GM12878 (cell line): ENCODE measurements around the gene ISL2.

ENCODE experiments used
- BMI1 ChIP-seq: fragments of 450-650 bp; IDR thresholded peaks from 2 replicates; pipeline ENCODE4 v1.6.1; 2016; ENCODE audit warnings: mild to moderate bottlenecking, moderate library complexity, borderline replicate concordance
- CBX5 ChIP-seq: sonication (generic); IDR thresholded peaks from 2 replicates; pipeline ENCODE4 v1.6.1; 2016; ENCODE audit warnings: low read depth, moderate library complexity, mild to moderate bottlenecking, inconsistent platforms
- CTCF ChIP-seq, 3 experiments: IDR thresholded peaks in 2 of 3; conservative IDR thresholded peaks in 1 of 3; 2 replicates each; pipeline ENCODE4 v1.5.1; 2011; ENCODE audit warnings: low read depth in 3 of 3, low read length in 3 of 3, mild to moderate bottlenecking in 3 of 3, control low read depth in 2 of 3, moderate library complexity in 2 of 3, inconsistent platforms in 1 of 3, mixed read lengths in 1 of 3; ENCODE audit not compliant: control insufficient read depth in 2 of 3, insufficient read depth in 1 of 3; ENCODE audit errors: extremely low read depth in 1 of 3
- FOS ChIP-seq: IDR thresholded peaks from 3 replicates; pipeline ENCODE4 v1.6.1; 2011; ENCODE audit warnings: borderline replicate concordance; ENCODE audit not compliant: insufficient read length; ENCODE audit errors: extremely low read depth
- GABPA ChIP-seq: IDR thresholded peaks from 2 replicates; pipeline ENCODE4 v1.6.1; 2014; ENCODE audit warnings: antibody characterized with exemption, low read depth, mild to moderate bottlenecking, inconsistent platforms
- MEF2A ChIP-seq: IDR thresholded peaks from 2 replicates; pipeline ENCODE4 v1.6.1; 2011; ENCODE audit warnings: low read depth, mild to moderate bottlenecking, low read length, moderate library complexity; ENCODE audit not compliant: insufficient read depth
- NRF1 ChIP-seq: conservative IDR thresholded peaks from 2 replicates; pipeline ENCODE4 v1.6.1; 2011; ENCODE audit warnings: mild to moderate bottlenecking, low read depth, low read length, improper control_type of control experiment
- POLR2A ChIP-seq: IDR thresholded peaks from 2 replicates; pipeline ENCODE4 v1.6.1; 2011; ENCODE audit warnings: low read depth, mild to moderate bottlenecking, low read length
- POLR2AphosphoS5 ChIP-seq: IDR thresholded peaks from 2 replicates; pipeline ENCODE4 v1.6.1; 2011; ENCODE audit warnings: mild to moderate bottlenecking, low read length, inconsistent platforms
- POU2F2 ChIP-seq: IDR thresholded peaks from 3 replicates; pipeline ENCODE4 v1.6.1; 2011; ENCODE audit warnings: low read depth, mild to moderate bottlenecking, low read length, borderline replicate concordance
- SIN3A ChIP-seq: IDR thresholded peaks from 2 replicates; pipeline ENCODE4 v1.6.1; 2012; ENCODE audit warnings: low read depth, low read length, improper control_type of control experiment
- TF ChIP-seq, protein P1 (sequence below): fragments of 450-650 bp; IDR thresholded peaks from 2 replicates; pipeline ENCODE4 v1.6.1; 2017; ENCODE audit warnings: mild to moderate bottlenecking, low read depth, inconsistent platforms; ENCODE audit not compliant: poor library complexity, severe bottlenecking
- TF ChIP-seq, protein P2 (sequence below): IDR thresholded peaks from 2 replicates; pipeline ENCODE4 v1.6.1; 2012; ENCODE audit warnings: mild to moderate bottlenecking, low read depth, low read length
- TF ChIP-seq, protein P3 (sequence below): fragments of 450-650 bp; formaldehyde crosslinking; IDR thresholded peaks from 2 replicates; pipeline ENCODE4 v1.4.0; 2020; ENCODE audit warnings: mild to moderate bottlenecking, moderate library complexity

DNA sequence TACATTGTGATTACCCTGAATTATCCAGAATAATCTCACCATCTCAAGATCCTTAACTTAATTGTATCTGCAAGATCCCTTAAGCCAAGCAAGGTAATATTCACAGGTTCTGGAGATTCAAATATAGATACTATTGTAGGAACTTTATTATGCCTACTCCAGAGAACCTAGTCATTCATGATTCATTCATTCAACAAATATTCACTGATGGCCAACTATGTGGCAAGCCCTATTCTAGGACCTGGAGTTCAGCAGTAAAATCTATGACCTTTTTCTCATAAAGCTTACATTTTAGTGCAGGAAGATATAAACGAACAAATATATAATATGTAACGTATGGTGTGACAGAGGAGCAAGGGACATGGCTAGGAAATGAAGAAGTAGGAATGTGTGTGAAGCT lies 49.6 kb downstream of the ISL2 start:
- TF ChIP-seq POLR2A (no peak), BMI1 (no peak), CBX5 (no peak), MEF2A (no peak), CTCF (IDR thresholded peaks at IDR 0.05 in 2 of 3, conservative IDR thresholded peaks at IDR 0.05 in 1 of 3; ENCODE audit: control insufficient read depth in 2 of 3, extremely low read depth in 1 of 3, insufficient read depth in 1 of 3, low read depth in 3 of 3, low read length in 3 of 3) (no peak), NRF1 (no peak), FOS (no peak), SIN3A (no peak), GABPA (no peak), POLR2AphosphoS5 (no peak), POU2F2 (no peak)
- TF ChIP-seq, protein P1, sequence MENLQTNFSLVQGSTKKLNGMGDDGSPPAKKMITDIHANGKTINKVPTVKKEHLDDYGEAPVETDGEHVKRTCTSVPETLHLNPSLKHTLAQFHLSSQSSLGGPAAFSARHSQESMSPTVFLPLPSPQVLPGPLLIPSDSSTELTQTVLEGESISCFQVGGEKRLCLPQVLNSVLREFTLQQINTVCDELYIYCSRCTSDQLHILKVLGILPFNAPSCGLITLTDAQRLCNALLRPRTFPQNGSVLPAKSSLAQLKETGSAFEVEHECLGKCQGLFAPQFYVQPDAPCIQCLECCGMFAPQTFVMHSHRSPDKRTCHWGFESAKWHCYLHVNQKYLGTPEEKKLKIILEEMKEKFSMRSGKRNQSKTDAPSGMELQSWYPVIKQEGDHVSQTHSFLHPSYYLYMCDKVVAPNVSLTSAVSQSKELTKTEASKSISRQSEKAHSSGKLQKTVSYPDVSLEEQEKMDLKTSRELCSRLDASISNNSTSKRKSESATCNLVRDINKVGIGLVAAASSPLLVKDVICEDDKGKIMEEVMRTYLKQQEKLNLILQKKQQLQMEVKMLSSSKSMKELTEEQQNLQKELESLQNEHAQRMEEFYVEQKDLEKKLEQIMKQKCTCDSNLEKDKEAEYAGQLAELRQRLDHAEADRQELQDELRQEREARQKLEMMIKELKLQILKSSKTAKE: no peak
- TF ChIP-seq, protein P2, sequence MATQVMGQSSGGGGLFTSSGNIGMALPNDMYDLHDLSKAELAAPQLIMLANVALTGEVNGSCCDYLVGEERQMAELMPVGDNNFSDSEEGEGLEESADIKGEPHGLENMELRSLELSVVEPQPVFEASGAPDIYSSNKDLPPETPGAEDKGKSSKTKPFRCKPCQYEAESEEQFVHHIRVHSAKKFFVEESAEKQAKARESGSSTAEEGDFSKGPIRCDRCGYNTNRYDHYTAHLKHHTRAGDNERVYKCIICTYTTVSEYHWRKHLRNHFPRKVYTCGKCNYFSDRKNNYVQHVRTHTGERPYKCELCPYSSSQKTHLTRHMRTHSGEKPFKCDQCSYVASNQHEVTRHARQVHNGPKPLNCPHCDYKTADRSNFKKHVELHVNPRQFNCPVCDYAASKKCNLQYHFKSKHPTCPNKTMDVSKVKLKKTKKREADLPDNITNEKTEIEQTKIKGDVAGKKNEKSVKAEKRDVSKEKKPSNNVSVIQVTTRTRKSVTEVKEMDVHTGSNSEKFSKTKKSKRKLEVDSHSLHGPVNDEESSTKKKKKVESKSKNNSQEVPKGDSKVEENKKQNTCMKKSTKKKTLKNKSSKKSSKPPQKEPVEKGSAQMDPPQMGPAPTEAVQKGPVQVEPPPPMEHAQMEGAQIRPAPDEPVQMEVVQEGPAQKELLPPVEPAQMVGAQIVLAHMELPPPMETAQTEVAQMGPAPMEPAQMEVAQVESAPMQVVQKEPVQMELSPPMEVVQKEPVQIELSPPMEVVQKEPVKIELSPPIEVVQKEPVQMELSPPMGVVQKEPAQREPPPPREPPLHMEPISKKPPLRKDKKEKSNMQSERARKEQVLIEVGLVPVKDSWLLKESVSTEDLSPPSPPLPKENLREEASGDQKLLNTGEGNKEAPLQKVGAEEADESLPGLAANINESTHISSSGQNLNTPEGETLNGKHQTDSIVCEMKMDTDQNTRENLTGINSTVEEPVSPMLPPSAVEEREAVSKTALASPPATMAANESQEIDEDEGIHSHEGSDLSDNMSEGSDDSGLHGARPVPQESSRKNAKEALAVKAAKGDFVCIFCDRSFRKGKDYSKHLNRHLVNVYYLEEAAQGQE: no peak
- TF ChIP-seq, protein P3, sequence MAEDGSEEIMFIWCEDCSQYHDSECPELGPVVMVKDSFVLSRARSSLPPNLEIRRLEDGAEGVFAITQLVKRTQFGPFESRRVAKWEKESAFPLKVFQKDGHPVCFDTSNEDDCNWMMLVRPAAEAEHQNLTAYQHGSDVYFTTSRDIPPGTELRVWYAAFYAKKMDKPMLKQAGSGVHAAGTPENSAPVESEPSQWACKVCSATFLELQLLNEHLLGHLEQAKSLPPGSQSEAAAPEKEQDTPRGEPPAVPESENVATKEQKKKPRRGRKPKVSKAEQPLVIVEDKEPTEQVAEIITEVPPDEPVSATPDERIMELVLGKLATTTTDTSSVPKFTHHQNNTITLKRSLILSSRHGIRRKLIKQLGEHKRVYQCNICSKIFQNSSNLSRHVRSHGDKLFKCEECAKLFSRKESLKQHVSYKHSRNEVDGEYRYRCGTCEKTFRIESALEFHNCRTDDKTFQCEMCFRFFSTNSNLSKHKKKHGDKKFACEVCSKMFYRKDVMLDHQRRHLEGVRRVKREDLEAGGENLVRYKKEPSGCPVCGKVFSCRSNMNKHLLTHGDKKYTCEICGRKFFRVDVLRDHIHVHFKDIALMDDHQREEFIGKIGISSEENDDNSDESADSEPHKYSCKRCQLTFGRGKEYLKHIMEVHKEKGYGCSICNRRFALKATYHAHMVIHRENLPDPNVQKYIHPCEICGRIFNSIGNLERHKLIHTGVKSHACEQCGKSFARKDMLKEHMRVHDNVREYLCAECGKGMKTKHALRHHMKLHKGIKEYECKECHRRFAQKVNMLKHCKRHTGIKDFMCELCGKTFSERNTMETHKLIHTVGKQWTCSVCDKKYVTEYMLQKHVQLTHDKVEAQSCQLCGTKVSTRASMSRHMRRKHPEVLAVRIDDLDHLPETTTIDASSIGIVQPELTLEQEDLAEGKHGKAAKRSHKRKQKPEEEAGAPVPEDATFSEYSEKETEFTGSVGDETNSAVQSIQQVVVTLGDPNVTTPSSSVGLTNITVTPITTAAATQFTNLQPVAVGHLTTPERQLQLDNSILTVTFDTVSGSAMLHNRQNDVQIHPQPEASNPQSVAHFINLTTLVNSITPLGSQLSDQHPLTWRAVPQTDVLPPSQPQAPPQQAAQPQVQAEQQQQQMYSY (CRISPR knock-in tag): no peak
